IMR-90 (cell line): ENCODE measurements around the gene CCDC142. TPM values are rescaled to one million over a fixed set of nuclear protein-coding genes. Genes with fewer than 3 reads are reported as not detected.

Experiments used
- ATAC-seq: fragments of 200-7000 bp; cut with Tn5 transposase; 2 replicates; pipeline ENCODE4 v1.9.1; 2020; ENCODE audit warnings: low read depth, mild to moderate bottlenecking, moderate library complexity
- BruUV-seq: library from RNA; stranded (reverse); fragments of 400-500 nt; replicated peaks from 2 replicates; lab custom pipeline; 2021; lab: Mats Ljungman, UMichigan
- CTCF ChIA-PET: fragments of 300-600 bp; formaldehyde crosslinking; extraction: SDS; loops from one replicate; lab custom pipeline; 2021; ENCODE audit warnings: antibody characterized with exemption; lab: Yijun Ruan, JAX
- POLR2A ChIA-PET: fragments of 300-600 bp; sonication (Branson Sonifier 250); formaldehyde crosslinking; loops from one replicate; lab custom pipeline; 2022; ENCODE audit warnings: antibody characterized with exemption; ENCODE audit not compliant: unreplicated experiment; lab: Charles Lee
- DNase-seq: peaks from one replicate; pipeline ENCODE4 v3.0.0; 2013
- H2AFZ ChIP-seq: replicated peaks from 2 replicates; pipeline ENCODE3; 2013; ENCODE audit warnings: low read length, mild to moderate bottlenecking; ENCODE audit not compliant: poor library complexity
- H2AK5ac ChIP-seq: 2 replicates; pipeline ENCODE4 v1.6.1; 2013; ENCODE audit warnings: low read depth, low read length, inconsistent platforms
- H2AK9ac ChIP-seq: replicated peaks from 2 replicates; pipeline ENCODE3; 2013; ENCODE audit warnings: mild to moderate bottlenecking, low read depth, low read length, moderate library complexity; ENCODE audit not compliant: poor library complexity
- H2BK120ac ChIP-seq: 2 replicates; pipeline ENCODE4 v1.6.1; 2013; ENCODE audit warnings: low read depth, low read length, inconsistent platforms
- H2BK15ac ChIP-seq: 3 replicates; pipeline ENCODE4 v1.6.1; 2013; ENCODE audit warnings: low read depth, low read length, inconsistent platforms
- H2BK20ac ChIP-seq: 2 replicates; pipeline ENCODE4 v1.6.1; 2013; ENCODE audit warnings: low read depth, mild to moderate bottlenecking, inconsistent platforms, low read length, moderate library complexity
- H2BK5ac ChIP-seq: 2 replicates; pipeline ENCODE4 v1.6.1; 2013; ENCODE audit warnings: mild to moderate bottlenecking, low read depth, low read length, inconsistent platforms; ENCODE audit not compliant: poor library complexity, severe bottlenecking
- H3K14ac ChIP-seq: replicated peaks from 2 replicates; pipeline ENCODE4 v1.6.1; 2013; ENCODE audit warnings: low read depth, low read length, inconsistent platforms
- H3K18ac ChIP-seq: 2 replicates; pipeline ENCODE4 v1.6.1; 2013; ENCODE audit warnings: low read depth, low read length, control low read depth
- H3K23ac ChIP-seq: 2 replicates; pipeline ENCODE4 v1.6.1; 2013; ENCODE audit warnings: low read depth, low read length, inconsistent platforms
- H3K27ac ChIP-seq: 2 replicates; pipeline ENCODE4 v1.5.1; 2013; ENCODE audit warnings: mild to moderate bottlenecking, control low read depth, low read length; ENCODE audit not compliant: insufficient read depth
- H3K27me3 ChIP-seq: 2 replicates; pipeline ENCODE4 v1.6.1; 2013; ENCODE audit warnings: low read length; ENCODE audit not compliant: control insufficient read depth, insufficient read depth
- H3K36me3 ChIP-seq: 2 replicates; pipeline ENCODE4 v1.6.1; 2013; ENCODE audit warnings: low read length, mixed read lengths; ENCODE audit not compliant: control insufficient read depth, insufficient read depth
- H3K4ac ChIP-seq: 2 replicates; pipeline ENCODE4 v1.6.1; 2013; ENCODE audit warnings: low read depth, low read length, inconsistent platforms
- H3K4me1 ChIP-seq: 2 replicates; pipeline ENCODE4 v1.6.1; 2013; ENCODE audit warnings: low read length, mixed read lengths; ENCODE audit not compliant: control insufficient read depth, insufficient read depth
- H3K4me2 ChIP-seq: 2 replicates; pipeline ENCODE4 v1.6.1; 2013; ENCODE audit warnings: low read depth, mild to moderate bottlenecking, control low read depth, low read length, moderate library complexity
- H3K4me3 ChIP-seq: 2 replicates; pipeline ENCODE4 v1.5.1; 2013; ENCODE audit warnings: low read depth, mild to moderate bottlenecking, control low read depth, low read length, moderate library complexity; ENCODE audit not compliant: insufficient read depth
- H3K56ac ChIP-seq: 2 replicates; pipeline ENCODE4 v1.6.1; 2013; ENCODE audit warnings: low read length, inconsistent platforms; ENCODE audit not compliant: insufficient read depth; ENCODE audit errors: extremely low read depth
- H3K79me1 ChIP-seq, 2 experiments: 2 replicates each; pipeline ENCODE4 v1.6.1; 2013; ENCODE audit warnings: low read length in 2 of 2, inconsistent platforms in 1 of 2, low read depth in 1 of 2
- H3K9ac ChIP-seq: 2 replicates; pipeline ENCODE4 v1.6.1; 2013; ENCODE audit warnings: low read depth, low read length, control low read depth
- H3K9me1 ChIP-seq: 2 replicates; pipeline ENCODE4 v1.6.1; 2013; ENCODE audit warnings: low read length, inconsistent platforms; ENCODE audit not compliant: insufficient read depth
- H3K9me3 ChIP-seq: 2 replicates; pipeline ENCODE4 v1.6.1; 2013; ENCODE audit warnings: low read length; ENCODE audit not compliant: control insufficient read depth, insufficient read depth
- H4K20me1 ChIP-seq: 2 replicates; pipeline ENCODE4 v1.6.1; 2013; ENCODE audit warnings: low read length, inconsistent platforms; ENCODE audit not compliant: insufficient read depth
- H4K5ac ChIP-seq: 2 replicates; pipeline ENCODE4 v1.6.1; 2013; ENCODE audit warnings: mild to moderate bottlenecking, low read depth, low read length, control low read depth
- H4K8ac ChIP-seq, 2 experiments: 2 replicates each; pipeline ENCODE4 v1.6.1; 2013; ENCODE audit warnings: low read depth in 2 of 2, low read length in 2 of 2, control low read depth in 1 of 2, inconsistent platforms in 1 of 2
- H4K91ac ChIP-seq: 2 replicates; pipeline ENCODE4 v1.6.1; 2013; ENCODE audit warnings: low read depth, low read length, inconsistent platforms; ENCODE audit not compliant: insufficient read depth
- BHLHE40 ChIP-seq: fragments of 150-350 bp; IDR thresholded peaks from 2 replicates; pipeline ENCODE4 v1.6.1; 2016; ENCODE audit warnings: mild to moderate bottlenecking, low read depth, low read length
- CEBPB ChIP-seq: IDR thresholded peaks from 2 replicates; pipeline ENCODE4 v1.6.1; 2012; ENCODE audit warnings: low read depth, low read length, improper control_type of control experiment
- POLR2A ChIP-seq: IDR thresholded peaks from 2 replicates; pipeline ENCODE4 v1.6.1; 2012; ENCODE audit warnings: mild to moderate bottlenecking, low read depth, low read length
- WGBS, 2 experiments: methylation state at CpG; one replicate each; pipeline versions ENCODE4 v1.1.5 to v1.1.7; 2013; ENCODE audit warnings: missing lambda C conversion rate in 2 of 2; ENCODE audit not compliant: insufficient read length in 1 of 2; ENCODE audit errors: extremely low coverage in 2 of 2; 5-methylcytosine and 5-hydroxymethylcytosine counted together
- dilution Hi-C: fragments of 300-500 bp; cut with HindIII; formaldehyde crosslinking; loops from one replicate; pipeline ENCODE4 v1.14.3; 2018; ENCODE audit warnings: low sequenced_read_pairs; ENCODE audit not compliant: unreplicated experiment
- in situ Hi-C: fragments of 300-500 bp; cut with MboI; formaldehyde crosslinking; loops from 3 replicates; pipeline ENCODE4 v1.14.3; 2019; ENCODE audit warnings: low sequenced_read_pairs, inconsistent platforms, mixed read lengths
- intact Hi-C: fragments of 100-400 bp; cut with micrococcal nuclease; formaldehyde crosslinking; loops from 2 replicates; pipeline ENCODE4 v1.10.0; 2022
- polyA plus RNA-seq, 3 experiments: library from polyadenylated mRNA; depleted of rRNA; stranded (reverse); fragments of >200 nt; gene quantifications; 2 replicates each; pipeline ENCODE4 v1.2.3, GENCODE V29; 2012; ENCODE audit warnings: low replicate concordance in 1 of 3
- total RNA-seq: library from RNA; depleted of rRNA; stranded (reverse); fragments of >200 nt; gene quantifications from 2 replicates; pipeline ENCODE4 v1.2.3, GENCODE V29; 2012

The CCDC142 gene
- total and polyA plus RNA-seq, 2 of the 4 experiments (the other 2 are of a cell fraction): 8.4 to 14.0 TPM

- H3K56ac ChIP-seq: no peak overlapping the region
- no peak overlapping the region for H2AFZ ChIP-seq
- intact Hi-C loops: no loop called here
- no peak overlapping the region for H2BK5ac ChIP-seq
- H3K27me3 ChIP-seq: no peaks in the 10 kb centered on the region
- no peak overlapping the region for H4K8ac ChIP-seq
- no peak overlapping the region for H3K4me3 ChIP-seq
- BruUV-seq: no TSS peak
- DNase-seq (no peak), ATAC-seq (no peak)
- H3K23ac ChIP-seq: no peak overlapping the region
- H4K20me1 ChIP-seq: 0 out of 2 replicates have a peak, but pooled peaks cover 3% of the 10 kb centered on the region
- H2AK5ac ChIP-seq: no peak overlapping the region
- TF ChIP-seq POLR2A: no peak
- TF ChIP-seq CEBPB: no peak
- TF ChIP-seq BHLHE40: no peak
- WGBS, 2 experiments: 78% methylated on average over 5 of the region's 7 CpGs; no CpG with 5 or more reads in 1 of the 2 experiments
- H2BK15ac ChIP-seq: no peak overlapping the region
- peaks cover 54% of the 10 kb centered on the region for H3K36me3 ChIP-seq
- H3K9me3 ChIP-seq: no peaks in the 10 kb centered on the region
- peaks cover 7% of the 10 kb centered on the region for H3K9me1 ChIP-seq
- no peak overlapping the region for H2BK20ac ChIP-seq
- dilution Hi-C loops: no loop called here
- peaks cover 2 to 8% of the 10 kb centered on the region in 2 experiments; a peak in 2 of 4 replicates for H3K79me1 ChIP-seq
- H3K4me2 ChIP-seq: no peak overlapping the region
- no peak overlapping the region for H3K4ac ChIP-seq
- H3K18ac ChIP-seq: no peak overlapping the region
- no peak overlapping the region for H3K9ac ChIP-seq
- no peak overlapping the region for H4K5ac ChIP-seq
- CTCF ChIA-PET: no interaction called here
- POLR2A ChIA-PET: no interaction called here
- in situ Hi-C loops: no loop called here
- H3K27ac ChIP-seq: no peak overlapping the region
- no peak overlapping the region for H2BK120ac ChIP-seq
- no peak overlapping the region for H3K14ac ChIP-seq
- peaks cover 3% of the 10 kb centered on the region for H3K4me1 ChIP-seq
- no peak overlapping the region for H4K91ac ChIP-seq
- H2AK9ac ChIP-seq: peak overlapping the region; percentile 11
Observed at GRCh38 chr2:74425523-74425922, 57.3 kb downstream of the CCDC142 start.
